Psoas muscle (tissue), 8 donors: ENCODE data around the gene KMT5B. TPM values are rescaled to one million over a fixed set of nuclear protein-coding genes. Genes with fewer than 3 reads are reported as not detected.

ENCODE experiments used
- ATAC-seq, 4 donors: fragments of 200-7000 bp; cut with Tn5 transposase; one replicate each; pipeline ENCODE4 v1.9.1; 2020; ENCODE audit warnings: moderate library complexity in 3 of 4, mild to moderate bottlenecking in 2 of 4
- DNase-seq, 2 donors: peaks; one replicate each; pipeline ENCODE4 v3.0.0-alpha.2; 2020
- H3K27ac ChIP-seq: fragments of 200-600 bp; one replicate; pipeline ENCODE4 v1.8.0; 2022
- H3K27me3 ChIP-seq, 3 donors: fragments of 200-600 bp in 1 of 3; one replicate each; pipeline versions ENCODE4 v1.6.1 to v1.8.0; 2013 to 2022; ENCODE audit warnings: low read length in 2 of 3, mild to moderate bottlenecking in 2 of 3, moderate library complexity in 1 of 3; ENCODE audit not compliant: insufficient read depth in 3 of 3
- H3K36me3 ChIP-seq, 2 donors: fragments of 200-600 bp in 1 of 2; one replicate each; pipeline versions ENCODE4 v1.6.1 to v1.8.0; 2013 to 2022; ENCODE audit warnings: low read depth in 1 of 2, mild to moderate bottlenecking in 1 of 2, moderate library complexity in 1 of 2; ENCODE audit not compliant: insufficient read depth in 1 of 2
- H3K4me1 ChIP-seq: fragments of 200-600 bp; one replicate; pipeline ENCODE4 v1.8.0; 2022
- H3K4me3 ChIP-seq: fragments of 200-600 bp; one replicate; pipeline ENCODE4 v1.8.0; 2022; ENCODE audit warnings: mild to moderate bottlenecking
- H3K9me3 ChIP-seq: fragments of 200-600 bp; one replicate; pipeline ENCODE4 v1.8.0; 2022
- WGBS, 3 donors: extraction: QIAGEN DNeasy Blood & Tissue Kit; methylation state at CpG; one replicate each; pipeline versions ENCODE4 v1.1.6 to v1.1.7; 2013; 5-methylcytosine and 5-hydroxymethylcytosine counted together
- intact Hi-C, 2 donors: fragments of 100-400 bp; cut with DNase I; formaldehyde crosslinking; loops; one replicate each; pipeline versions ENCODE4 v1.11.0 to v1.14.2; 2022
- polyA plus RNA-seq, 3 donors: library from polyadenylated mRNA; stranded (reverse); fragments of 200-250 nt; gene quantifications; one replicate each; pipeline ENCODE4 v1.2.3, GENCODE V29; 2013
- total RNA-seq, 4 donors: library from RNA; stranded (reverse); fragmentation: NEBNext Ultra II Directional in 2 of 4; extraction: Animal tissue kit (Norgen Biotek cat#: 25700) in 2 of 4; gene quantifications; one replicate each; pipeline versions ENCODE4 v1.2.1 to v1.2.4, GENCODE V29; 2021 to 2023
- TF ChIP-seq, protein P1 (sequence below): fragments of 200-600 bp; IDR thresholded peaks from one replicate; pipeline ENCODE4 v1.8.0; 2022; ENCODE audit warnings: antibody characterized with exemption
- donor health status: healthy with polysubstance abuse.
- donor health status: DM: no; HTN: no; CAD: no; lungs with moderate emphysema.
- donor health status: Bipolar disorder and iron deficiency.
- donor health status: healthy.
- donor health status: DM: yes; HTN: yes; CAD: no.
- donor health status: DM: no; HTN: no; CAD: no.
- donor health status: DM: no; HTN: no; CAD: no.
- donor health status: DM: yes; HTN: yes; CAD: no.

The KMT5B gene
- total and polyA plus RNA-seq, 7 donors: 9.8 to 27.6 (median 18.1) TPM

DNA sequence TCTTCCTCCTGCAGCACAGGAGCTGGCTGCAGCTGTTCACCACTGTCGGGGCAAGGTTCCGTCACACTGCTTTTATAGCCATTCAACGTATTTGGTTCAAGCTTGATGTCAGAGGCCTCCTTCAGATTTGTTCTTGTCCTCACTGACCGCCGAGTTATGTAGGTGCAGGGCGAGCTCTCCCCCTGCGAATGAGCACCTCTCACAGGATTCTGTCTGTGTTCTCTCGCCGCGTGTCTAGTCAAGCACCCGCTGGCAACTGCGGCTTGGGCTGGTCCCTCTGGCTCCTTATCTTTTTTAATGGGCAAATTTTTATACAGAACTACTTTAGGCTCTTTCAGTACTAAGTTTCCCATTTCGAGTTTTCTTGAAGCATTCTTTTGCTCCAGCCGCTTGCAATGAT lies 54.5 kb downstream of the KMT5B start:
- TF ChIP-seq, protein P1, sequence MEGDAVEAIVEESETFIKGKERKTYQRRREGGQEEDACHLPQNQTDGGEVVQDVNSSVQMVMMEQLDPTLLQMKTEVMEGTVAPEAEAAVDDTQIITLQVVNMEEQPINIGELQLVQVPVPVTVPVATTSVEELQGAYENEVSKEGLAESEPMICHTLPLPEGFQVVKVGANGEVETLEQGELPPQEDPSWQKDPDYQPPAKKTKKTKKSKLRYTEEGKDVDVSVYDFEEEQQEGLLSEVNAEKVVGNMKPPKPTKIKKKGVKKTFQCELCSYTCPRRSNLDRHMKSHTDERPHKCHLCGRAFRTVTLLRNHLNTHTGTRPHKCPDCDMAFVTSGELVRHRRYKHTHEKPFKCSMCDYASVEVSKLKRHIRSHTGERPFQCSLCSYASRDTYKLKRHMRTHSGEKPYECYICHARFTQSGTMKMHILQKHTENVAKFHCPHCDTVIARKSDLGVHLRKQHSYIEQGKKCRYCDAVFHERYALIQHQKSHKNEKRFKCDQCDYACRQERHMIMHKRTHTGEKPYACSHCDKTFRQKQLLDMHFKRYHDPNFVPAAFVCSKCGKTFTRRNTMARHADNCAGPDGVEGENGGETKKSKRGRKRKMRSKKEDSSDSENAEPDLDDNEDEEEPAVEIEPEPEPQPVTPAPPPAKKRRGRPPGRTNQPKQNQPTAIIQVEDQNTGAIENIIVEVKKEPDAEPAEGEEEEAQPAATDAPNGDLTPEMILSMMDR: no peak
- WGBS, 3 donors: 91 to 93% (median 91%) methylated on average over 14 of the region's 14 CpGs
- H3K36me3 ChIP-seq: peaks cover 0 to 67% of the 10 kb centered on the region in 2 donors

DNA sequence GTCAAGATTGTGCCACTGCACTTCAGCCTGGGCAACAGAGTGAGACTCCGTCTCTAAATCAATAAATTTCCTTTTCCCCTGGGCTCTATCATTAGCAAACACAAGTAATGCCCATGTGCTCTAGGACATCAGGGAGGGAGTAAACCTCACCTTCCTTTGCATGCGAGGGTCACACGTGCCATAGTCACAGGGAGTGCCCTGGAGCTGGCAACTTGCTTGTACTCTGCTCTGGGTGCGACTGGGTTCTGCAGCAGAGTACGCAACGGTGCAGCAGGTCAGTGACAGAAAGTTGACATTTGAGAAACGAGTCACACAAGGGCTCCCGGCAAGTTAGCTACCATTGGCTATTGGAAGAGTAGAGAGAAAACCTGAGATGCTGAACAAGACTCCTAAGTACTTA lies 59.4 kb downstream of the KMT5B start:
- H3K36me3 ChIP-seq: peaks cover 0 to 38% of the 10 kb centered on the region in 2 donors
- ATAC-seq (peak in 2 of 4 donors; percentile 11 to 27), DNase-seq (no peak)
- H3K4me3 ChIP-seq: no peak overlapping the region
- TF ChIP-seq, protein P1: no peak
- intact Hi-C loops: no loop called here
- no peaks in the 10 kb centered on the region for H3K4me1 ChIP-seq
- no peak overlapping the region for H3K27ac ChIP-seq
- 73 to 84% (median 77%) methylated on average over 8 of the region's 8 CpGs for WGBS, 3 donors
- H3K9me3 ChIP-seq: no peaks in the 10 kb centered on the region
- H3K27me3 ChIP-seq: no peaks in the 10 kb centered on the region

More for the DNA sequence above, 54.5 kb downstream of the KMT5B start:
- no peak overlapping the region for H3K4me3 ChIP-seq
- H3K27me3 ChIP-seq: no peaks in the 10 kb centered on the region
- no peak for DNase-seq
- intact Hi-C loops: no loop called here
- no peak overlapping the region for H3K27ac ChIP-seq
- no peaks in the 10 kb centered on the region for H3K4me1 ChIP-seq
- no peaks in the 10 kb centered on the region for H3K9me3 ChIP-seq
- ATAC-seq: no peak

DNA sequence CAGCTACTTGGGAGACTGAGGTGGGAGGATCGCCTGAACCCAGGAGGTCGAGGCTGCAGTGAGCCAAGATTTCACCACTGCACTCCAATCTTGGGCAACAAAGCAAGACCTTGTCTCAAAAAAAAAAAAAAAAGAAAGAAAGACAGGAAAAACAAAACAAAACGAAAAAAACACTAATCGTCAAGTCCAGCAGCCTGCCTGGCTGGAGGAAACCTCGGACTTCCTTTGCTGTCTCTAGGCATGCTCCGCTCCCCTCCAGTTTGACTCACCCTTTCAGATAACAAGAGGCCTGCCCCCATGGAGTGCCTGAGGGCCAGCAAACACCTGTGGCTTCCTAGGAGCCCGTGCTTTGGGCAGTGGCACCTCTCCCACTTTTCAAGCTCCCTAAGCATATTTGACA lies 63.1 kb downstream of the KMT5B start:
- H3K4me1 ChIP-seq: peaks cover 14% of the 10 kb centered on the region
- peaks cover 0 to 2% of the 10 kb centered on the region in 2 donors for H3K36me3 ChIP-seq
- TF ChIP-seq, protein P1: no peak
- no peak overlapping the region for H3K27ac ChIP-seq
- no peaks in the 10 kb centered on the region for H3K27me3 ChIP-seq
- no peak overlapping the region for H3K4me3 ChIP-seq
- ATAC-seq (no peak), DNase-seq (no peak)
- H3K9me3 ChIP-seq: no peaks in the 10 kb centered on the region
- WGBS, 3 donors: 47 to 60% (median 52%) methylated on average over 7 of the region's 7 CpGs
- intact Hi-C loops: no loop called here

DNA sequence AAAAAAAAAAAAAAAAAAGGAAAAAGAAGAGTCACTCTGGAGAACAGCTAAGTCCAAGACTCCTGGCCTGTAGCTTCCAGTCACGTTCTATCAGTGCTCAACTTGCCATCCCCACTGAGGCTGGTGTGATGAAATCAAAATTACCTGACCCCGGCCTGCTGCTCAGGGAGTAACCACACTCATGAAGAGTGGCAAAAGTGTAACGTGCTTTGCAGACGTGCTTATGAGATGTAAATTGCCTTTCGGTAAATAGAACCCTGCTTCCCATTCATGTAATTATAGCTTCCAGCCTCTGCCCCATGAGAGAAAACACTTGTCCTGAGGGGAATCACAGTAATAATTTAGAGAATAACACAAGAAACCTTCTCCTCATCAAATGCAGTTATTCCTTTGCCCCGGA lies 63.7 kb downstream of the KMT5B start:
- TF ChIP-seq, protein P1: no peak
- H3K27ac ChIP-seq: no peak overlapping the region
- intact Hi-C loops: no loop called here
- H3K4me1 ChIP-seq: peaks cover 14% of the 10 kb centered on the region
- H3K36me3 ChIP-seq: no peaks in the 10 kb centered on the region
- no peaks in the 10 kb centered on the region for H3K27me3 ChIP-seq
- H3K9me3 ChIP-seq: no peaks in the 10 kb centered on the region
- ATAC-seq: peak in 1 of 4 donors; percentile 23
- no peak overlapping the region for H3K4me3 ChIP-seq
- 87 to 88% (median 87%) methylated on average over 6 of the region's 6 CpGs for WGBS, 3 donors
- no peak for DNase-seq

DNA sequence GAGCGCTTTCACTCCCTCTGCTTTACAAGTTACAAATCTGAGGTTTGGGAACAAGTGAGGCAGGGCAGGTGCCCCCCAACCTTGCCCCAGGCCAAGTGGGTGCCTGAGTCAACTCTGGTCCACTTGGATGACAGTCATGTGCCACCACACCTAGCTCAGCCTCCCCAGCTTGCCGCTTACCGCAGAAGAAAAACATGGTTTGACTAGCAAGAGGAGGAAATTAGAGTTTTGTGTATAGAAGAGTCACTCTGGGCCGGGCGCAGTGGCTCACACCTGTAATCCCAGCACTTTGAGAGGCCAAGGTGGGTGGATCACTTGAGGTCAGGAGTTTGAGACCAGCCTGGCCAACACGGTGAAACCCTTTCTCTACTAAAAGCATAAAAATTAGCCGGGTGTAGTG lies 64.2 kb downstream of the KMT5B start:
- TF ChIP-seq, protein P1: no peak
- Histone ChIP-seq H3K4me3 (no peak overlapping the region), H3K4me1 (peaks cover 14% of the 10 kb centered on the region), H3K9me3 (no peaks in the 10 kb centered on the region), H3K36me3 (no peaks in the 10 kb centered on the region), H3K27me3 (no peaks in the 10 kb centered on the region), H3K27ac (no peak overlapping the region)
- intact Hi-C loops: no loop called here
- no peak for DNase-seq
- 93 to 96% (median 94%) methylated on average over 7 of the region's 7 CpGs for WGBS, 3 donors
- ATAC-seq: no peak
